Activated CD8-positive, alpha-beta memory T cell treated with anti-CD3 and anti-CD28 coated beads for 36 hours (primary cell): ENCODE data around the gene ZNF700. TPM values are rescaled to one million over a fixed set of nuclear protein-coding genes. Genes with fewer than 3 reads are reported as not detected.

Experiments used
- CTCF ChIA-PET: fragments of 350-600 bp; sonication (Branson Sonifier 250); formaldehyde crosslinking; loops from one replicate; lab custom pipeline; 2021; ENCODE audit warnings: antibody characterized with exemption; lab: Charles Lee
- POLR2A ChIA-PET: fragments of 350-600 bp; sonication (Branson Sonifier 250); formaldehyde crosslinking; loops from one replicate; lab custom pipeline; 2021; ENCODE audit warnings: antibody characterized with exemption; lab: Charles Lee
- total RNA-seq, 2 experiments: library from RNA; stranded (reverse); gene quantifications; one replicate each; pipeline ENCODE4 v1.2.3, GENCODE V29; 2021

Gene ZNF700
- total RNA-seq, 2 experiments from 2014 or later = 9.1 to 10.7 TPM

DNA sequence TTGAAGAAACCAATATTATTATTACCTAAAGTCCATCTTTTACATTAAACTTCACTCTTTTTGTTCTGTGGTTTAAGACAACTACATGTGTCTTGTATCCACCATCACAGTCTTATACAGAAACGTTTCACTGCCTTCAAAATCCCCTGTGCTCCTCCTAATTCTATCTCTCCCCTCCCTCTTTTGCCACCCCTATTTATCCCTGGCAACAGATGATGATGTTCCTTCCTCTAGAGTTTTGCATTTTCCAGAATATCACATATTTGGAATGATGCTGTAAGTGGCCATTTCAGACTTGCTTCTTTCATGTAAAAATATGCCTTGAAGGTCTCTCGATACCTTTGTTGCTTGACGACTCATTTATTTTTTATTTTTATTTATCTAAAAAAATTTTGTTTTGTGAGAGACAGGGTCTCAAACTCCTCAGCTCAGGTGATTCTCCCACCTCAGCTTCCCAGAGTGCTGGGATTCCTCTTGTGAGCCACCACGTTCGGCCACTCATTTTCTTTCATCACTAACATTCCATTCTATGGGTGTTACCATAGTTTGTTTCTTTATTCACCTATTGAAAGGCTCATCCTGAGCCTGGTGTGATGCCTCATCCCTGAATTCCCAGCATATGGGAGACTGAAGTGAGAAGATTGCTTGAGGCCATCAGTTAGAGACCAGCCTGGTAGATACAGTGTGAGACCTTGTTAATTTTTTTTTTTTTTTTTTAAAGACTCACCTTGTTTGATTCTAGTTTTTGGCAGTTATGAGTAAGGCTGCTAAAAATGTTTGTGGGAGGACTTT, 48.3 kb downstream of the ZNF700 start:
- CTCF ChIA-PET = interaction anchor here (0.9 kb wide), 1 partner anchor 16 kb away, joined by 3 read pairs; no protein-coding TSS in a partner anchor
- POLR2A ChIA-PET = no interaction called here

DNA sequence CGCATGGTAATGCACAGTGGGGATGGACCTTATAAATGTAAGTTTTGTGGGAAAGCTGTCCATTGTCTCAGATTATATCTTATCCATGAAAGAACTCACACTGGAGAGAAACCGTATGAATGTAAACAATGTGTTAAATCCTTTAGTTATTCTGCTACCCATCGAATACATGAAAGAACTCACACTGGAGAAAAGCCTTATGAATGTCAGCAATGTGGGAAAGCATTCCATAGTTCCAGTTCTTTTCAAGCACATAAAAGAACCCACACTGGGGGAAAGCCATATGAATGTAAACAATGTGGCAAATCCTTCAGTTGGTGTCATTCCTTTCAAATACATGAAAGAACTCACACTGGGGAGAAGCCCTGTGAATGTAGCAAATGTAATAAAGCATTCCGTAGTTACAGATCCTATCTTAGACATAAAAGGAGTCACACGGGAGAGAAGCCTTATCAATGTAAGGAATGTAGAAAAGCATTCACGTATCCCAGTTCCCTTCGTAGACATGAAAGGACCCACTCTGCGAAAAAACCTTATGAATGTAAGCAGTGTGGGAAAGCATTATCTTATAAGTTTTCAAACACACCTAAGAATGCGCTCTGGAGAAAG, 53.7 kb downstream of the ZNF700 start:
- ChIA-PET POLR2A (no interaction called here), CTCF (no interaction called here)

DNA sequence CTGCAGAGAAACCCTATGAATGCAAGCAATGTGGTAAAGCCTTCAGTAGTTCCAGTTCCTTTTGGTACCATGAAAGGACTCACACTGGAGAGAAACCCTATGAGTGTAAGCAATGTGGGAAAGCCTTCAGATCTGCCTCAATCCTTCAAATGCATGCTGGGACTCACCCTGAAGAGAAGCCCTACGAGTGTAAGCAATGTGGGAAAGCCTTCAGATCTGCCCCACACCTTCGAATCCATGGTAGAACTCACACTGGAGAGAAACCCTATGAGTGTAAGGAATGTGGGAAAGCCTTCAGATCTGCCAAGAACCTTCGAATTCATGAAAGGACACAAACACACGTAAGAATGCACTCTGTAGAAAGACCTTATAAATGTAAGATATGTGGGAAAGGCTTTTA, 54.6 kb downstream of the ZNF700 start:
- POLR2A ChIA-PET = no interaction called here
- CTCF ChIA-PET = no interaction called here

DNA sequence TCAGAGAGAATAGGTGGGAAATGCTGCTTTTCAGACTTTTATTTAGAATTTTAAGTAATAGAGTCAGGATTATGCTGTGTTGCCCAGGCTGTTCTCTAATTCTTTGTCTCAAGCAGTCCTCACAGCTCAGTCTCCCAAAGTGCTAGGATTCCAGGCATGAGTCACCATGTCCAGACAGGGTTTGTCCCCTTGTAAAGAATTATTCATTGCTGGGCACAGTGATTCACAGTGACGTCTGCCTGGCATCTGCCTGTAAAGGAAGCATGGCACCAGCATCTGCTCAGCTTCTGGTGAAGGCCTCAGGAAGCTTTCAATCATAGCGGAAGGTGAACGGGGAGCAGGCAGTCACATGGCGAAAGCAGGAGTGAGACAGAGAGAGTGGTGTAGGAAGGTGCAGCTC, 57.6 kb downstream of the ZNF700 start:
- ChIA-PET CTCF (interaction anchor here (0.7 to 3.3 kb wide), 3 partner anchors 18 to 59 kb away, joined by 3 to 17 read pairs (median 3); partner anchors contain the start of gene ZNF763), POLR2A (interaction anchor here (0.7 kb wide), 1 partner anchor 7 kb away, joined by 3 read pairs; no protein-coding TSS in a partner anchor)

DNA sequence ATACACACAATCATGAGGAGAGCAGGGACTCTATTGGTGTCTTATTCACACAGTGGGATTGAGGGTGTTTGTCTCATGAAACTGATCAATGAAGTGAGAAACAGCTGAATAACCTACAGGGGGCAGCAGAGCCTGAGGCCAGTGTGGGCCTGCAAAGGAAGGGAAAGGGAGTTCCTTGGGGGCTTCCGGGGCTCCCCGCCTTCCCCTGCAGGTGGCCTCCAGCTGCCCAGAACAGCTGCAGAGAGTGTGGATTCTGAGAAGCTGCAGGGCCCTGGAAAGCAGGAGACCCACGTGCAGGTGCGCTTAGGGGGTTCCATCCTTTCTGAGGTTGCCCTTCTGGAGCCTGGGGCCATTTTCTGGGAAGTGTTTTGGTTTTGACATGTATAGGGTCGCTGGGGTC, 60.1 kb downstream of the ZNF700 start:
- POLR2A ChIA-PET = no interaction called here
- CTCF ChIA-PET = interaction anchor here (0.7 to 3.3 kb wide), 4 partner anchors 21 to 187 kb away, joined by 3 to 17 read pairs (median 3); partner anchors contain the start of gene ZNF763

DNA sequence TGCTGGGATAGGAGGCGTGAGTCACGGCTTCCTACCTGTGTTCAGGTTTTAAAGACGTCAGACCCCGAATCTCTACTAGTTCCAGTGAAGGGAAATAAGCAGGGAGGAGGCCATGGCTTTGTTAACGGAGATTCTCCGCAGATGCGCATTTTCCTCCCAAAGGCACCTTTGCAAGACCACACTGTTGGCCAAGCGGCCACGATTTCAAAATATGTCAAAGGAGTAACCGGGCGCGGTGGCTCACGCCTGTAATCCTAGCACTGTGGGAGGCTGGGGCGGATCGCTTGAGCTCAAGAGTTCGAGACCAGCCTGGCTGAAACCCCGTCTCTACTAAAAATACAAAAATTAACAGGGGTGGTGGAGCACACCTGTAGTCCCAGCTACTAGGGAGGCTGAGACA, 61.8 kb downstream of the ZNF700 start:
- POLR2A ChIA-PET = interaction anchor here (0.5 to 1.4 kb wide), 3 partner anchors 66 to 171 kb away, joined by 3 to 7 read pairs (median 4); partner anchors contain the start of gene ZNF878

DNA sequence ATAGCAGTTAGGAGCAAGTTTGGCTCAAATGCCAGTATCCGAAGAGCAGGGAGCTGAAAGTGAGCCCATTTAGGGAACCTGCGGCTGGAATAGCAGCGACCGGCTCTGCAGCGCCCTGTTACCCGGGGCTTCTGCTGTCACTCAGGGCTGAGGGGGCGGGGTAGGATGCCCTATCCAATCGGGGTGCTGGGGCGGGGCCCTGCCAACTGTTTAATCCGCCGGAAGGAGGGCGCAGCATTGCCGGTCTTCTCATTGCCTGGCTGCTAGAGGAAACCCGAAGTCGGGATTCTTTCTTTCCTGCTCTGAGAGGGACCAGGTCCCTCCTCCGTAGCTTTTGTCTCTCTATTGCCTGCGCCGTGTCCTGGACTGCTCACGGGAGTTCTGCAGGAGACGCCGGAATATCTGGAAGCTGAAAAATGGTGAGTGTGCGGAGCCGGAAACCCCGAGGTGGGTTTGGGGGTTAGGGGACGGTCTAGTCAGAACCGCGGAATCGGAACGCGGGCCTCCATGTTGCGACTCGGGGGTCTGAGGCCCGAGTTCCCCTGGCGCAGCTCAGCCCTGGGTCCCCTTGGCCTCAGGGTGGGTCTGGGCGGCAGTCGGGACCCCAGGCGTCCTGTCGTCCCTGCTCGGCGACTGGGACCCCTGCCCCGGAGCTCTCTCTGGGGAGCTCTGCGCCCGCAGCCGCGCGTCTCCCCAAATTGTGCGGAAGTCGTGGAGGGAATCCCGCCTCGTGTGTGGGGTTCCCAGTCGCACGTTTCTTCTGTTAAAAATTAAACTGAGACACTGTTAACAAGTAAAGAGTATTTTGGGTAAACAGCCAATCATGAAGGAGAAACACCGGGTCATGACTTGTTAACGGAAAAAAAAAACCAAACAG, 62.7 kb downstream of the ZNF700 start:
- POLR2A ChIA-PET = interaction anchor here (0.5 to 2.4 kb wide), 5 partner anchors 63 to 190 kb away, joined by 3 to 7 read pairs (median 6); partner anchors contain the start of genes ZNF491, ZNF700 and ZNF878
- CTCF ChIA-PET = interaction anchor here (0.6 to 3.6 kb wide), 9 partner anchors 7 to 694 kb away, joined by 3 to 51 read pairs (median 10); partner anchors contain the start of genes ZNF20, ZNF491, ZNF700 and ZNF763

More for the DNA sequence above, 61.8 kb downstream of the ZNF700 start:
- CTCF ChIA-PET = interaction anchor here (0.6 to 2.7 kb wide), 7 partner anchors 23 to 831 kb away, joined by 3 to 28 read pairs (median 4); partner anchors contain the start of genes ZNF763 and ZNF799

DNA sequence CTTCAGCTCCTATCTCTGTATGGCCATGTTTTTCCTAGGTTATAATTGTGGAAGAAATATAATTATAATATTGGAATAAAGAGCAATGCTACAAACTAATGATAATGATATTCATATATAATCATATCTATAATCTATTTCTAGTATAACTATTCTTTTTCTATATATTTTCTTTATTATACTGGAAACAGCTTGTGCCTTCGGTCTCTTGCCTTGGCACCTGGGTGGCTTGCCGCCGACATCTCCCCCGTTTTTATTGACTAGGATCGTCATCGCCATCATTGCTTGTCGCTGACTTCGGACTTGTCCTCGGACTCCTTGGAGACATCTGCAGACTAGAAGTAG, 64.2 kb downstream of the ZNF700 start:
- ChIA-PET POLR2A (interaction anchor here (1.7 to 2.4 kb wide), 3 partner anchors 64 to 191 kb away, joined by 5 to 7 read pairs (median 6); partner anchors contain the start of genes ZNF491 and ZNF700), CTCF (interaction anchor here (0.6 to 3.6 kb wide), 9 partner anchors 8 to 336 kb away, joined by 3 to 51 read pairs (median 10); partner anchors contain the start of genes ZNF491, ZNF700, ZNF763 and ZNF878)

DNA sequence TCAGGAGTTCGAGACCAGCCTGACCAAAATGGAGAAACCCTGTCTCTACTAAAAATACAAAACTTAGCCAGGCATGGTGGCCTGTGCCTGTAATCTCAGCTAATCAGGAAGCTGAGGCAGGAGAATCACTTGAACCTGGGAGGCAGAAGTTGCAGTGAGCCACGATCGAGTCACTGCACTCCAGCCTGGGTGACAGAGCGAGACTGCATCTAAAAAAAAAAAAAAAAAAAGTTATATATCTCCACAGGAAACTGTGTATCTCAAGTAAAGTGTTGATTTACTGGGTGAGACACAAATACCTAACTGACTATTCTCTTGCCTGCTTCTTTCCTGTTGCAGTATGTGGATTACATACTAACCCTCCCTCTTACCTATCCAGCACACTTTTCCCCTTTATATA, 67.0 kb downstream of the ZNF700 start:
- CTCF ChIA-PET = interaction anchor here (1.7 to 3.2 kb wide), 2 partner anchors 28 to 112 kb away, joined by 4 to 14 read pairs; partner anchors contain the start of gene ZNF763
- POLR2A ChIA-PET = interaction anchor here (0.6 kb wide), 1 partner anchor 60 kb away, joined by 3 read pairs; no protein-coding TSS in a partner anchor

DNA sequence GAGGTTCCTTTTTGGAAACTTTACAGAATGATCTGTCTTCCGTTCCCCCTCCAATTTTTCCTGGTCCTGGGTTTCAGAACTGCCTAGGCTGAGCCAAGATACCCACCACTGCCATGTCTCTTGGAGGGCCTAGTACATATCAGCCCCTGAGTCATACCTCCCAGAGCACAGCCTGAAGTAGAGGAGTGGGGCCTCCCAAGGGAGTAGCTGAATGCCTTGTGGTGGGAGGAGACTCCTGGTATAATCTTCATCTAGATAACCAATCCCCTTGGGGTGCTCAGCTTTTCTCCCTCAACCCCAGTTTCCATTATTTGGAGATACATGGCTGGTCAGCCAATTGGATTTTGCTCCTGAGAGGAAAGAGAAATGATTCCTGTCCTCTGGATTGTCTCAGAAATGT, 70.3 kb downstream of the ZNF700 start:
- ChIA-PET CTCF (interaction anchor here (0.7 kb wide), 1 partner anchor 8 kb away, joined by 4 read pairs; no protein-coding TSS in a partner anchor), POLR2A (interaction anchor here (0.6 kb wide), 1 partner anchor 9 kb away, joined by 3 read pairs; no protein-coding TSS in a partner anchor)

Other genes starting within 250 kb of the ZNF700 start
- 1 to 10 TPM; 4.1 to 4.7 TPM for gene ZNF823, start 186.2 kb upstream of the ZNF700 start, total RNA-seq
- 1 to 10 TPM; 4.7 to 5.4 TPM for gene ZNF441, start 158.1 kb upstream of the ZNF700 start, total RNA-seq
- gene ZNF491, start 126.6 kb upstream of the ZNF700 start, total RNA-seq = under 1 TPM; 0.80 to 0.89 TPM
- 1 to 10 TPM; 7.0 to 7.4 TPM for gene ZNF440, start 110.8 kb upstream of the ZNF700 start, total RNA-seq
- gene ZNF439, start 76.4 kb upstream of the ZNF700 start, total RNA-seq = 1 to 10 TPM; 6.0 to 6.8 TPM
- 1 to 10 TPM; 1.8 to 3.0 TPM for gene ZNF69, start 37.3 kb upstream of the ZNF700 start, total RNA-seq
- 1 to 10 TPM in 1 of 2 experiments, under 1 TPM in 1; 0.80 to 1.0 TPM for gene ZNF763, start 39.9 kb downstream of the ZNF700 start, total RNA-seq
- under 1 TPM; 0.65 to 0.74 TPM for gene ZNF433, start 110.6 kb downstream of the ZNF700 start, total RNA-seq
- gene ZNF878, start 127.9 kb downstream of the ZNF700 start, total RNA-seq = under 1 TPM; 0.59 to 0.65 TPM
- 1 to 10 TPM; 3.0 to 3.3 TPM for gene ZNF844, start 139.6 kb downstream of the ZNF700 start, total RNA-seq
- 1 to 10 TPM; 2.3 to 2.7 TPM for gene ZNF20, start 215.2 kb downstream of the ZNF700 start, total RNA-seq
- 1 to 10 TPM; 2.8 to 3.5 TPM for gene ZNF625, start 231.6 kb downstream of the ZNF700 start, total RNA-seq
- 10 to 100 TPM in 1 of 2 experiments, 1 to 10 TPM in 1; 9.2 to 10.1 TPM for gene ZNF136, start 238.0 kb downstream of the ZNF700 start, total RNA-seq